ENCODE data around the gene ELMOD3. TPM values are rescaled to one million over a fixed set of nuclear protein-coding genes. Genes with fewer than 3 reads are reported as not detected.

Gene ELMOD3
- total and polyA plus RNA-seq, 9 of the 15 experiments (the other 6 are each of a cell fraction or from before 2014, with no cell fraction given) = 2.7 to 18.7 (median 11.6) TPM

DNA sequence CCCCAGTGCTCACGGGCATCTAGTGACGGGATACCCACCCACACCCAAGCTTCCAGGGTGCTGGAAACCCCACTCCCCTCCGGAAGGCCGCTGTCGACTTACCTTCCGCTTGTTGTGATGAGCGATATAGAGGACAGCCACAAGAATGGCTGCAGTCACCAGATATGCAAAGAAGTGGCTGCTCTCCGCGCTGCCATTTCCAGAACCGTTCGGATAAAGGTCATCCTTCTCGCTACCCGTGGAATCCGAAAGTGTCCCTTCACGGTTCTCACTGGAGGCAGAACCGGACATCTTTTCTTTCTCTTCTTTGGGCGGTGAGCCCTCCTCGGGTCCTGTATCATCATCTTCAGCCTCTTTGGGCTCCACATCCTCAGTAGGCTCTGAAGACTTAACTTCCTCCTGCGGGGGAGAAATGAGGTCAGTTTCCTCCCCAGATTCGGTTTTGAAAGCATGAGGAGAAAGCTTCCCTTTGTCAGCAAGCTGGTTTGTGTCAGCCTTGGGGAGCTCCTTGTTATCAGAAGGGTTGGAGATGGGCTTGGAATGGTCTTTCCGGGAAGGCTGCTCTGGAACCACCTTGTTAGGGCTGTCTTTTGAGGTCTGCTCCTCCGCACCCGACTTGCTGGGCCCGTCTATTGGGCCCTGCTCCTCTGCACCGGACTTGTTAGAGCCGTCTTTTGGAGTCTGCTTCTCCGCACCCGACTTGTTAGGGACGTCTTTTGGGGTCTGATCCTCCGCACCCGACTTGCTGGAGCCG, 28.0 kb upstream of the ELMOD3 start (continued):
- peak; percentile 35; the same call in 1 of the 2 replicates for TF ChIP-seq ZBTB7A (IDR thresholded peaks at IDR 0.05; ENCODE audit: borderline replicate concordance, control insufficient read depth, low read depth, low read length)
- TF ChIP-seq, protein P1, sequence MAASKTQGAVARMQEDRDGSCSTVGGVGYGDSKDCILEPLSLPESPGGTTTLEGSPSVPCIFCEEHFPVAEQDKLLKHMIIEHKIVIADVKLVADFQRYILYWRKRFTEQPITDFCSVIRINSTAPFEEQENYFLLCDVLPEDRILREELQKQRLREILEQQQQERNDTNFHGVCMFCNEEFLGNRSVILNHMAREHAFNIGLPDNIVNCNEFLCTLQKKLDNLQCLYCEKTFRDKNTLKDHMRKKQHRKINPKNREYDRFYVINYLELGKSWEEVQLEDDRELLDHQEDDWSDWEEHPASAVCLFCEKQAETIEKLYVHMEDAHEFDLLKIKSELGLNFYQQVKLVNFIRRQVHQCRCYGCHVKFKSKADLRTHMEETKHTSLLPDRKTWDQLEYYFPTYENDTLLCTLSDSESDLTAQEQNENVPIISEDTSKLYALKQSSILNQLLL (CRISPR knock-in tag; IDR thresholded peaks at IDR 0.05; ENCODE audit: borderline replicate concordance) = no peak
- TF ChIP-seq CEBPG (CRISPR knock-in tag; IDR thresholded peaks at IDR 0.05) = no peak
- no peak for TF ChIP-seq CEBPG (tag; conservative IDR thresholded peaks at IDR 0.05 in 1 of 2, IDR thresholded peaks at IDR 0.05 in 1 of 2)
- TF ChIP-seq, protein P2, sequence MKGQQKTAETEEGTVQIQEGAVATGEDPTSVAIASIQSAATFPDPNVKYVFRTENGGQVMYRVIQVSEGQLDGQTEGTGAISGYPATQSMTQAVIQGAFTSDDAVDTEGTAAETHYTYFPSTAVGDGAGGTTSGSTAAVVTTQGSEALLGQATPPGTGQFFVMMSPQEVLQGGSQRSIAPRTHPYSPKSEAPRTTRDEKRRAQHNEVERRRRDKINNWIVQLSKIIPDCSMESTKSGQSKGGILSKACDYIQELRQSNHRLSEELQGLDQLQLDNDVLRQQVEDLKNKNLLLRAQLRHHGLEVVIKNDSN (CRISPR knock-in tag; IDR thresholded peaks at IDR 0.05) = no peak
- 0 out of 2 replicates have a peak, but pooled peaks have one; percentile 4 for TF ChIP-seq NFIC (IDR thresholded peaks at IDR 0.05)
- TF ChIP-seq, protein P3, sequence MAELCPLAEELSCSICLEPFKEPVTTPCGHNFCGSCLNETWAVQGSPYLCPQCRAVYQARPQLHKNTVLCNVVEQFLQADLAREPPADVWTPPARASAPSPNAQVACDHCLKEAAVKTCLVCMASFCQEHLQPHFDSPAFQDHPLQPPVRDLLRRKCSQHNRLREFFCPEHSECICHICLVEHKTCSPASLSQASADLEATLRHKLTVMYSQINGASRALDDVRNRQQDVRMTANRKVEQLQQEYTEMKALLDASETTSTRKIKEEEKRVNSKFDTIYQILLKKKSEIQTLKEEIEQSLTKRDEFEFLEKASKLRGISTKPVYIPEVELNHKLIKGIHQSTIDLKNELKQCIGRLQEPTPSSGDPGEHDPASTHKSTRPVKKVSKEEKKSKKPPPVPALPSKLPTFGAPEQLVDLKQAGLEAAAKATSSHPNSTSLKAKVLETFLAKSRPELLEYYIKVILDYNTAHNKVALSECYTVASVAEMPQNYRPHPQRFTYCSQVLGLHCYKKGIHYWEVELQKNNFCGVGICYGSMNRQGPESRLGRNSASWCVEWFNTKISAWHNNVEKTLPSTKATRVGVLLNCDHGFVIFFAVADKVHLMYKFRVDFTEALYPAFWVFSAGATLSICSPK (IDR thresholded peaks at IDR 0.05; ENCODE audit: borderline replicate concordance) = no peak
- TF ChIP-seq, protein P4, sequence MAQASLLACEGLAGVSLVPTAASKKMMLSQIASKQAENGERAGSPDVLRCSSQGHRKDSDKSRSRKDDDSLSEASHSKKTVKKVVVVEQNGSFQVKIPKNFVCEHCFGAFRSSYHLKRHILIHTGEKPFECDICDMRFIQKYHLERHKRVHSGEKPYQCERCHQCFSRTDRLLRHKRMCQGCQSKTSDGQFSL (CRISPR knock-in tag; IDR thresholded peaks at IDR 0.05) = no peak
- TF ChIP-seq, protein P4 (tag; IDR thresholded peaks at IDR 0.05) = no peak
- TF ChIP-seq, protein P5, sequence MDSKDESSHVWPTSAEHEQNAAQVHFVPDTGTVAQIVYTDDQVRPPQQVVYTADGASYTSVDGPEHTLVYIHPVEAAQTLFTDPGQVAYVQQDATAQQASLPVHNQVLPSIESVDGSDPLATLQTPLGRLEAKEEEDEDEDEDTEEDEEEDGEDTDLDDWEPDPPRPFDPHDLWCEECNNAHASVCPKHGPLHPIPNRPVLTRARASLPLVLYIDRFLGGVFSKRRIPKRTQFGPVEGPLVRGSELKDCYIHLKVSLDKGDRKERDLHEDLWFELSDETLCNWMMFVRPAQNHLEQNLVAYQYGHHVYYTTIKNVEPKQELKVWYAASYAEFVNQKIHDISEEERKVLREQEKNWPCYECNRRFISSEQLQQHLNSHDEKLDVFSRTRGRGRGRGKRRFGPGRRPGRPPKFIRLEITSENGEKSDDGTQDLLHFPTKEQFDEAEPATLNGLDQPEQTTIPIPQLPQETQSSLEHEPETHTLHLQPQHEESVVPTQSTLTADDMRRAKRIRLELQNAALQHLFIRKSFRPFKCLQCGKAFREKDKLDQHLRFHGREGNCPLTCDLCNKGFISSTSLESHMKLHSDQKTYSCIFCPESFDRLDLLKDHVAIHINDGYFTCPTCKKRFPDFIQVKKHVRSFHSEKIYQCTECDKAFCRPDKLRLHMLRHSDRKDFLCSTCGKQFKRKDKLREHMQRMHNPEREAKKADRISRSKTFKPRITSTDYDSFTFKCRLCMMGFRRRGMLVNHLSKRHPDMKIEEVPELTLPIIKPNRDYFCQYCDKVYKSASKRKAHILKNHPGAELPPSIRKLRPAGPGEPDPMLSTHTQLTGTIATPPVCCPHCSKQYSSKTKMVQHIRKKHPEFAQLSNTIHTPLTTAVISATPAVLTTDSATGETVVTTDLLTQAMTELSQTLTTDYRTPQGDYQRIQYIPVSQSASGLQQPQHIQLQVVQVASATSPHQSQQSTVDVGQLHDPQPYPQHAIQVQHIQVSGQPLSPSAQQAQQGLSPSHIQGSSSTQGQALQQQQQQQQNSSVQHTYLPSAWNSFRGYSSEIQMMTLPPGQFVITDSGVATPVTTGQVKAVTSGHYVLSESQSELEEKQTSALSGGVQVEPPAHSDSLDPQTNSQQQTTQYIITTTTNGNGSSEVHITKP (IDR thresholded peaks at IDR 0.05; ENCODE audit: partially characterized antibody) = peak; percentile 27
- TF ChIP-seq NCOA6 (IDR thresholded peaks at IDR 0.05) = no peak
- TF ChIP-seq, protein P6, sequence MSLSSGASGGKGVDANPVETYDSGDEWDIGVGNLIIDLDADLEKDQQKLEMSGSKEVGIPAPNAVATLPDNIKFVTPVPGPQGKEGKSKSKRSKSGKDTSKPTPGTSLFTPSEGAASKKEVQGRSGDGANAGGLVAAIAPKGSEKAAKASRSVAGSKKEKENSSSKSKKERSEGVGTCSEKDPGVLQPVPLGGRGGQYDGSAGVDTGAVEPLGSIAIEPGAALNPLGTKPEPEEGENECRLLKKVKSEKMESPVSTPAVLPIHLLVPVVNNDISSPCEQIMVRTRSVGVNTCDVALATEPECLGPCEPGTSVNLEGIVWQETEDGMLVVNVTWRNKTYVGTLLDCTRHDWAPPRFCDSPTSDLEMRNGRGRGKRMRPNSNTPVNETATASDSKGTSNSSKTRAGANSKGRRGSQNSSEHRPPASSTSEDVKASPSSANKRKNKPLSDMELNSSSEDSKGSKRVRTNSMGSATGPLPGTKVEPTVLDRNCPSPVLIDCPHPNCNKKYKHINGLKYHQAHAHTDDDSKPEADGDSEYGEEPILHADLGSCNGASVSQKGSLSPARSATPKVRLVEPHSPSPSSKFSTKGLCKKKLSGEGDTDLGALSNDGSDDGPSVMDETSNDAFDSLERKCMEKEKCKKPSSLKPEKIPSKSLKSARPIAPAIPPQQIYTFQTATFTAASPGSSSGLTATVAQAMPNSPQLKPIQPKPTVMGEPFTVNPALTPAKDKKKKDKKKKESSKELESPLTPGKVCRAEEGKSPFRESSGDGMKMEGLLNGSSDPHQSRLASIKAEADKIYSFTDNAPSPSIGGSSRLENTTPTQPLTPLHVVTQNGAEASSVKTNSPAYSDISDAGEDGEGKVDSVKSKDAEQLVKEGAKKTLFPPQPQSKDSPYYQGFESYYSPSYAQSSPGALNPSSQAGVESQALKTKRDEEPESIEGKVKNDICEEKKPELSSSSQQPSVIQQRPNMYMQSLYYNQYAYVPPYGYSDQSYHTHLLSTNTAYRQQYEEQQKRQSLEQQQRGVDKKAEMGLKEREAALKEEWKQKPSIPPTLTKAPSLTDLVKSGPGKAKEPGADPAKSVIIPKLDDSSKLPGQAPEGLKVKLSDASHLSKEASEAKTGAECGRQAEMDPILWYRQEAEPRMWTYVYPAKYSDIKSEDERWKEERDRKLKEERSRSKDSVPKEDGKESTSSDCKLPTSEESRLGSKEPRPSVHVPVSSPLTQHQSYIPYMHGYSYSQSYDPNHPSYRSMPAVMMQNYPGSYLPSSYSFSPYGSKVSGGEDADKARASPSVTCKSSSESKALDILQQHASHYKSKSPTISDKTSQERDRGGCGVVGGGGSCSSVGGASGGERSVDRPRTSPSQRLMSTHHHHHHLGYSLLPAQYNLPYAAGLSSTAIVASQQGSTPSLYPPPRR (CRISPR knock-in tag; IDR thresholded peaks at IDR 0.05; ENCODE audit: borderline replicate concordance) = no peak

All from K562 (cell line).